KOPT-K1 (cell line): ENCODE measurements around the gene ZNF581.

Source experiments
- H3K27ac ChIP-seq: fragments of 200-600 bp; sonication (generic); 2 replicates; pipeline ENCODE4 v1.5.1; 2016; ENCODE audit warnings: antibody characterized with exemption, mild to moderate bottlenecking, low read depth, low read length; ENCODE audit not compliant: poor library complexity, severe bottlenecking
- H3K36me3 ChIP-seq: fragments of 200-600 bp; sonication (generic); 2 replicates; pipeline ENCODE4 v1.5.1; 2017; ENCODE audit warnings: antibody characterized with exemption, mild to moderate bottlenecking, low read length, moderate library complexity; ENCODE audit not compliant: insufficient read depth
- H3K9me3 ChIP-seq: fragments of 200-600 bp; sonication (generic); 2 replicates; pipeline ENCODE4 v1.5.1; 2017; ENCODE audit warnings: antibody characterized with exemption, low read length, mild to moderate bottlenecking; ENCODE audit not compliant: insufficient read depth, poor library complexity, severe bottlenecking

The ZNF581 gene

DNA sequence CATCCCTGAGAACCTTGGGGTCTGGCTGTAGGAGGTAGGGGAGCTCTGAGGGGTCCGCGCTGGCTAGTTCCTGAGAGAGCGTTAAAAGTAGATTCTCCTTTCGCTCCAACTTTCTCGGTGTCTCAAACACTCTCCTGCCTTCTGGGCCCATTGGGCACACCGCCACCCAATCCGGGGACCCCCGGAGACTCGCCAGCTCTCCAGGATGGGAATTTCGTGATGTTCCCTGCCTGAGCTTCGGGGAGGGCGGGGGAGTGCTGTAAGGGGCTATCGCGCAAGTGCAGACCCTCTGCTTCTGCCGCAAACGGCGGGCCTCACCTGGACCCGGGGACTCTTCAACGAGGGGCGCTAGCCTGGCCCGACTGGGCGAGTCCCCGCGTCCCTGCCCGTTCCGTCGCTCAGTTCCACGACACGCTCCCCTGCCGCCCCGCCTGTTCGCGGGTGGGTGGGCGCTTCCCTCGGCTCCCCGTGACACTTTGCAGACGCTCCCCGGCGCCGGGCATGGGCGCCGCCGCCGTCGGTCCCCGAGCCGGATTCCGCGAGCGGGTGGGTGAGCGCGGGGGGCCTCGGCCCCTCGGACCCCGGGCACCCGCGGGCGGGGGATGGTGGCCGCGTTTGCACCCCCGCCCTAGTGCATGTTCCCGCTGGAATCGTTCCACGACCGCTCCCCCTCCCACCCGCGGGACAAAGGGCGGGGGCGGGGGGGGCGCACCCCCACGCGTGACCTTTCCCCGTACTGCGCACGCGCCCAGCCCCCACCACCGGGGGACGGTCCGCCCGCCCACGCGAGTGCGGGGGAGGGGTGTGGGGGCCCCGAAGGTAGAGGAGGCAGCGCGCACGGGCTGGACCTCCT is 4.5 kb downstream of the ZNF581 start, which contains the start of gene CCDC106:
Gene CCDC106 (plus strand): TSS at position 481 of the 853 bp plus-strand sequence. CDS start 835 bp downstream, outside the sequence.
- Histone ChIP-seq H3K27ac (peak within 1 kb of the TSS; percentile 82), H3K36me3 (peaks cover 19% of the 10 kb centered on the region), H3K9me3 (no peaks in the 10 kb centered on the region)

DNA sequence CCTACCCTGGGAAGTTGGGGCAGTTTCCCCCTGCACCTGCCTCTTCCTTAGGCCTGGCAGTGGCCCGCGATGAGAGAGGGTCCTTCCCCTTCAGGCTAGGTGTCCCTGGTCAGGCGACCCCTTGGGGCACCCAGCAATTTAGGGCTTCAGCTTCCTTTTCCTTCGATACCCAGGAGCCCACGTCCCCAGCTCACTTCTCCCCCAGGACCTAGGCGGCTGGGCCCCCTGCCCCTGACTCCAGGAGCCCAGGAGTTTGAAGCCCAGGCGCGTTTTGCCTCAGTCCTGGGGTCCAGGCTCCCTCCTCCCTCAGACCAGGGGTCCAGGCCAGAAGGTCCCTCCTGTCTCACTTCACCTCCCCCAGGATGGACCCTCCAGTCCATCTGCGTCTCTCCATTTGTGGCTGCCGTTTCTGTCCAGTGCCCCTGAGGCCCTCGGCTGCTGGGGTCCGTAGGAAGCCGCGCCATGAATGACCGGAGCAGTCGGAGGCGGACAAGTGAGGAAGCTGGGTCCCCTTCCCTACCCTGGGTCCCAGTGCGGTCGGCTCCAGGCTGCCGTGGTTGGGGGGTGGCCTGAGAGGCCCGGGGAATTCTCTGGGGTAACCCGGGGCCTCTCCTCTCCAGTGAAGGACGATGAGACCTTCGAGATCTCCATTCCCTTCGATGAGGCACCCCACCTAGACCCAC is 5.3 kb downstream of the ZNF581 start:
- no peaks in the 10 kb centered on the region for H3K9me3 ChIP-seq
- peaks cover 19% of the 10 kb centered on the region for H3K36me3 ChIP-seq
- peak overlapping the region; percentile 82 for H3K27ac ChIP-seq

DNA sequence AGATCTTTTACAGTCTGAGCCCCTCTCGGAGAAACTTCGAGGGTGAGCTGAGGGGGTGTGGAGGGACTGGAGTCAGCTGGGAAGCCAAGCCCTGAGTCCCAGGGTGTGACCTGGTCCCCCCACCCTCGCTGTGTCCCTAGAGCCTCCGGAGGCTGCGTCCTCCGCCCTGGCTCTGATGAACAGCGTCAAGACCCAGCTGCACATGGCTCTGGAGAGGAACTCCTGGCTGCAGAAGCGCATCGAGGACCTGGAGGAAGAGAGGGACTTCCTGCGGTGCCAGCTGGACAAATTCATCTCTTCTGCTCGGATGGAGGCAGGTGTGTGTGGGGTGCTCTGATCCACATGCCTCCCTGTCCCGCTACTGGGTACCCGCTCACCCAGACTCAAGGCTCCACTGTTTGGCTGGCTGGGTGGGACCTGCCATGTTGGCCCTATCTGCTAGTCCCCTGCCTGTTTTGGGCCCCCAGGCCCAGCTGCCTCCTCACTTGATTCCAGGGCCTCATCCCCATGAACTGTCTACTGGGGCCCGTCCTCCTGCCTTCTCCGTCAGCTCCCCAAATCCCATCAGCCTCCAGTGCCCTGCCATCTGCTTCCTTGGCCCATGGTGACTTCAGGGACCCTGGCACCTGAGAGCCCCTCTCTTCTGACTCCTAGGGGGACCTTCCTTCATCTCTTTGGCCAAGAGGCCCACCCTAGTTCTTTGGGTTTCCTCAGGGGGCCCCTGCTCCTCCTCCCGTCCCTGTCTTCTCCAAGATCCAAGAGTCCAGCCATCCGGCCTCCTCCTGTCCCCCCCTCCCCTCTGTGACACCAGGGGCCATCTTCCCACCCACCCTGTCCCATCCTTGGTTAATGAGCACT is 6.0 kb downstream of the ZNF581 start:
- H3K9me3 ChIP-seq = no peaks in the 10 kb centered on the region
- H3K36me3 ChIP-seq = peaks cover 18% of the 10 kb centered on the region
- H3K27ac ChIP-seq = no peak overlapping the region

- Histone ChIP-seq H3K27ac (no peak overlapping the region), H3K9me3 (no peaks in the 10 kb centered on the region), H3K36me3 (peaks cover 12% of the 10 kb centered on the region)
These were observed 6.7 kb downstream of the ZNF581 start for GRCh38 chr19:55650126-55650557.

- no peaks in the 10 kb centered on the region for H3K9me3 ChIP-seq
- H3K36me3 ChIP-seq = peaks cover 7% of the 10 kb centered on the region
- H3K27ac ChIP-seq = no peak overlapping the region
These were observed 7.3 kb downstream of the ZNF581 start for GRCh38 chr19:55650602-55651230.

DNA sequence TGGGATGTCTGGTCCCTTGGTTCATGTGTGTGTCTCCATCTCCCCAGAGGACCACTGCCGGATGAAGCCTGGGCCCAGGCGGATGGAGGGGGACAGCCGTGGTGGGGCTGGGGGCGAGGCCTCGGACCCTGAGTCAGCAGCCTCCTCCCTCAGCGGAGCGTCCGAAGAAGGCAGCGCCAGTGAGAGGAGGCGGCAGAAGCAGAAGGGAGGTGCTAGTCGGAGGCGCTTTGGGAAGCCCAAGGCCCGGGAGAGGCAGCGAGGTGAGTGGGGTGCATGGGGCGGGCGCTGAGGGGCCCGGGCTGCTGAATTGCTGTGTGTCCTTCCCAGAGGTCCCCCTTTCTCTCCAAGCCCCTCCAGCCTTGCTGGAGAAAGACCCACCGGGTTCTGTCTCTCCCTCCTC is 7.8 kb downstream of the ZNF581 start:
- Histone ChIP-seq H3K36me3 (peaks cover 7% of the 10 kb centered on the region; the same call in 1 of the 2 replicates), H3K9me3 (no peaks in the 10 kb centered on the region), H3K27ac (no peak overlapping the region)

DNA sequence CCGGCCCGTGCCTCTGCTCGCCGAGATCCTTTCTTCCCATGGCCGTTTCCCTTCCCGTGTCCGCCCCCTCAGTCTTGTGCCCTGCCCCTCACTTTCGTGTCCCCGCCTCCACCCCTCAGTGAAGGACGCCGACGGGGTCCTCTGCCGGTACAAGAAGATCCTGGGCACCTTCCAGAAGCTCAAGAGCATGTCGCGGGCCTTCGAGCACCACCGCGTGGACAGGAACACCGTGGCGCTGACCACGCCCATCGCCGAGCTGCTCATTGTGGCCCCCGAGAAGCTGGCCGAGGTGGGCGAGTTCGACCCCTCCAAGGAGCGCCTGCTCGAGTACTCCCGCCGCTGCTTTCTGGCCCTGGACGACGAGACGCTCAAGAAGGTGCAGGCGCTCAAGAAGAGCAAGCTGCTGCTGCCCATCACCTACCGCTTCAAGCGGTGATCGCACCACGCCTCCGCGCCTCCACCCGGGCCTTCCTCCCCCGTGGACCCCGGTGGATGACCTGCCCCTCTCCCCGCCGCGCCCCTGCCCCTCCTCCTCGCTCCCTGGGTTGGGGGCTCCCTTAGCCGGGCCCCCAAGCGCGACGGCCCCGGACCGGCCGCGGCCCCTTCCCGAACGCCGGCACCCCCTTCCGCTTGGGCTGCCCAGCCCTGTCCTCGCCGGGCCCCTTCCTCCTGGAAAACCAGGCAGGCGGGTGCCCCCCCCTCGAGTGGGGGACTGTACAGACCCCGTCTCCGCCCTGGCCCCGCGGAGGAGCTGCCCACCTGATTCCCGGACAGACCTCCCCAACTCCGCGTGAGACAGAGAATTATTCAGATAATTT is 9.1 kb downstream of the ZNF581 start:
- H3K27ac ChIP-seq = peak overlapping the region; percentile 100
- H3K9me3 ChIP-seq = no peaks in the 10 kb centered on the region
- peaks cover 18% of the 10 kb centered on the region for H3K36me3 ChIP-seq

DNA sequence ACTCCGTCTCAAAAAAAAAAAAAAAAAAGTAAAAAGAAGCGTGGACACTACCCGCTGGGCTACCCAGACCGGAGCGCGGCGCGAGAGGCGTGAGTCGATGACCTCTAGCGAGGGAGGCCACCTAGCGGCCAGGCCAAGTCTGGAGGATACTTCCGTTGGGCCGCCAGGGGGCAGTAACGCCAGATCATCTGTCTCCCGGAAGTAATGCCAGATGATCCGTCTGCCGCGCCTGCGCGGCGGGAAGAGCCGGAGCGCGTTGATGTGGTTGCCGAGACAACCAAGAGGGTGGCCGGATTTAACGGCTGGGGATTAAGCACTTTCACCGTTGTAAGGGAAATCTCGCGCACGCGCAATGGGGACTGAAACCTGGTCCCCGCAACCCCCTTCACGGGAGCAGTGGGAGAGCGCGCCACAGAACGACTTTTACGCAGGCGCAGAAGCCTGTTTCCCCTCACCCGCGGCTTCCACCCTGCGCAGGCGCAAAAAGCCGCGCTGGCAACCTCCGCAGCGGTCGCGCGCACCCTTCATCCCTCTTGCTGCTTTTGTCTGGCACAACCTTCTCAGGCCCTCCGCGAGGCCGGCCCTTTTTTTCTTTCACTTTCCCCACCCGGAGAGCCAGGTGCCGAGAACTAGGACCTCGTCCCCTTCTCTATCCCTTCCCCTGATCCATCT is 10.3 kb downstream of the ZNF581 start:
- no peaks in the 10 kb centered on the region for H3K9me3 ChIP-seq

DNA sequence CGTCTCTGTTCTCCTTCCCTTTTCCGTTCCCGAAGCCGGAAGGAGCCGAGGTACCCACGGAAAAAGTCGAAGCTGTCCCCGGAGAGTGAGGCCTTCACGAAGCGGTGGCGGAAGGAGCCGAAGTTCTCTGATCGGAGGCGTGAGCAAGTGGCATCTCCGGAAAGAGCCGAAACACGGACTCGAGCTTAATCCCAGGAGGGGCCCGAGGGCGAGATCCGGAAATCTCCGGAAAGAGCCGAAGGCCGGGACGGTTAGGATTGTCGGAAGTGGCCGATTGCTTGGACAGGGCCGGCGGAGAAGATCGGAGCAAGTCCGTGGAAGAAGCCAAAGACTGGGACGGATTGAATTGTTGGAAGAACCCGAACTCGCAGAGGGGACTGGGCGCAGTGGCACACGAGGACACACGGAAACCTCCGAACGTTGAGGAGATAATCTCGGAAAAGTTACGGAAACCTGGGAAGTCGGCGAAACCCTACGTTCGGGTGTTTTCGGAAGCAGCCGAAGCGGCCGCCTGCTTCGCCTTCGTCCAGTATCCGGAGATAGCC is 10.9 kb downstream of the ZNF581 start:
- Histone ChIP-seq H3K36me3 (peaks cover 35% of the 10 kb centered on the region), H3K9me3 (no peaks in the 10 kb centered on the region), H3K27ac (peak overlapping the region; percentile 100)

More for the DNA sequence above, 10.3 kb downstream of the ZNF581 start:
- H3K27ac ChIP-seq = peak overlapping the region; percentile 100
- peaks cover 29% of the 10 kb centered on the region for H3K36me3 ChIP-seq

GRCh38 chr19:55654868-55655647 is 11.6 kb downstream of the ZNF581 start, which contains the start of gene U2AF2:
U2AF2 (plus strand) TSS chr19:55655035; CDS start chr19:55655105, 70 bp downstream.
- Histone ChIP-seq H3K36me3 (peaks cover 42% of the 10 kb centered on the region), H3K9me3 (no peaks in the 10 kb centered on the region), H3K27ac (peak within 1 kb of the TSS; percentile 100)

DNA sequence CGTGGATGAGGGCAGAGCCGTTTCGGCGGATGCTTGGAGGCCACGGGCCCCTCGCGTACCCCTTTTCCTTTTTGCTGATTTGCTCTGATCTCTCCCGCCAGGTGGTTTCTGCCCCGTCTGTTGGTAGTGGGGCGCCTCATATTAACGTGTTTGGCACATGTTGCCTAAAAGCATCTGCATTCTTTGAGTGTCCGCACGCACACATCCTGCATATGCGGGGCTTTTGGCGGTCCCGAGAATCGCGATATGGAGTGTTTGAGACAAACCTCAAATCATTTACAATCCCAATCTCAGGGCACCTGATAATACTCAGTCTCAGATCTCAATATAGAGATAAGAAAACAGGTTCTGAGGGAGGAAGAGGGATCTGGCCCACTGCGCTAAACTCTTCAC is 12.2 kb downstream of the ZNF581 start:
- Histone ChIP-seq H3K36me3 (peaks cover 47% of the 10 kb centered on the region), H3K9me3 (no peaks in the 10 kb centered on the region), H3K27ac (peak overlapping the region; percentile 100)

DNA sequence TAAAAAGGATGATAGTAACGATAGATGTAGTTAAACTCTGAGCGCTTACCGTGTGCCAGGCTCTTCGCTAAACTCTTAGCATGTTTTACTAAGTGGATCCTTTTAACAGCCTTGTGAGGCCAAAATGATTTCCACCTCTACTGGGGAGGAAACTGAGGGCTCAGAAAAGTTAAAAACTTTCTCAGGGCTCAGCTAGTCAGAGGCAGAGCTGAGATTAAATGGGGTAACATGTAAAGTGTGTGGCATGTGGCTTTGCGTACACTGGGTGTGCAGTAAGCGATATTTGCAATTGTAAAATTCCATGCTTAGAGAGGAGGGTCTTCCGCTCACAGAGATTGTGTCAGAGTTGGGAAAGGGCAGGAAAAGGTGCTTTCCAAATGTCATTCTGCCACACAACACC is 13.1 kb downstream of the ZNF581 start:
- Histone ChIP-seq H3K27ac (peak overlapping the region; percentile 100), H3K9me3 (no peaks in the 10 kb centered on the region), H3K36me3 (peaks cover 56% of the 10 kb centered on the region)
